ENCODE measurements around the gene MYO19.

Gene MYO19

GRCh38 chr17:36534840-36535668 lies at the start of gene MYO19, which contains the start of gene PIGW:
MYO19 (minus strand) TSS chr17:36534868; CDS start chr17:36532538, 2,330 bp downstream.
PIGW (plus strand) TSS chr17:36534987; CDS start chr17:36537102, 2,115 bp downstream.
- peak; percentile 85 for DNase-seq

- DNase-seq: no peak
These were observed 49.1 kb upstream of the MYO19 start for GRCh38 chr17:36583787-36584186.

- DNase-seq: no peak
These were observed 44.0 kb upstream of the MYO19 start for GRCh38 chr17:36578671-36579070.

GRCh38 chr17:36576793-36577192 lies 42.1 kb upstream of the MYO19 start:
- DNase-seq: no peak

GRCh38 chr17:36575028-36575427 lies 40.4 kb upstream of the MYO19 start:
- no peak for DNase-seq

- no peak for DNase-seq
These were observed 31.4 kb upstream of the MYO19 start for GRCh38 chr17:36566081-36566480.

GRCh38 chr17:36553459-36553858 lies 18.8 kb upstream of the MYO19 start:
- no peak for DNase-seq

- no peak for DNase-seq
These were observed 16.1 kb upstream of the MYO19 start for GRCh38 chr17:36550491-36551417.

GRCh38 chr17:36547776-36548175 lies 13.1 kb upstream of the MYO19 start:
- no peak for DNase-seq

- no peak for DNase-seq
These were observed 11.9 kb upstream of the MYO19 start for GRCh38 chr17:36546418-36547093.

- DNase-seq: peak; percentile 94
These were observed 11.1 kb upstream of the MYO19 start for GRCh38 chr17:36545465-36546417.

- no peak for DNase-seq
These were observed 10.4 kb upstream of the MYO19 start for GRCh38 chr17:36545077-36545464.

- peak; percentile 90 for DNase-seq
These were observed 9.8 kb upstream of the MYO19 start, which contains the start of gene GGNBP2 for GRCh38 chr17:36544307-36545076. GGNBP2 (plus strand) TSS chr17:36544919; CDS start chr17:36545725, 806 bp downstream.

- no peak for DNase-seq
These were observed 9.3 kb upstream of the MYO19 start for GRCh38 chr17:36544044-36544306.

- DNase-seq: no peak
These were observed 8.1 kb upstream of the MYO19 start for GRCh38 chr17:36542755-36543154.

GRCh38 chr17:36540696-36541095 lies 6.0 kb upstream of the MYO19 start:
- no peak for DNase-seq

GRCh38 chr17:36535669-36536081 lies 1.0 kb upstream of the MYO19 start:
- DNase-seq: no peak

- DNase-seq: peak; percentile 62
These were observed 481 bp downstream of the MYO19 start for GRCh38 chr17:36533935-36534839.

GRCh38 chr17:36532435-36532975 lies 2.2 kb downstream of the MYO19 start:
- no peak for DNase-seq

GRCh38 chr17:36529121-36529520 lies 5.5 kb downstream of the MYO19 start:
- DNase-seq: no peak

All from NCI-H1092 (cell line).